Measurements from ENCODE around the gene TTC28.

The TTC28 gene

DNA sequence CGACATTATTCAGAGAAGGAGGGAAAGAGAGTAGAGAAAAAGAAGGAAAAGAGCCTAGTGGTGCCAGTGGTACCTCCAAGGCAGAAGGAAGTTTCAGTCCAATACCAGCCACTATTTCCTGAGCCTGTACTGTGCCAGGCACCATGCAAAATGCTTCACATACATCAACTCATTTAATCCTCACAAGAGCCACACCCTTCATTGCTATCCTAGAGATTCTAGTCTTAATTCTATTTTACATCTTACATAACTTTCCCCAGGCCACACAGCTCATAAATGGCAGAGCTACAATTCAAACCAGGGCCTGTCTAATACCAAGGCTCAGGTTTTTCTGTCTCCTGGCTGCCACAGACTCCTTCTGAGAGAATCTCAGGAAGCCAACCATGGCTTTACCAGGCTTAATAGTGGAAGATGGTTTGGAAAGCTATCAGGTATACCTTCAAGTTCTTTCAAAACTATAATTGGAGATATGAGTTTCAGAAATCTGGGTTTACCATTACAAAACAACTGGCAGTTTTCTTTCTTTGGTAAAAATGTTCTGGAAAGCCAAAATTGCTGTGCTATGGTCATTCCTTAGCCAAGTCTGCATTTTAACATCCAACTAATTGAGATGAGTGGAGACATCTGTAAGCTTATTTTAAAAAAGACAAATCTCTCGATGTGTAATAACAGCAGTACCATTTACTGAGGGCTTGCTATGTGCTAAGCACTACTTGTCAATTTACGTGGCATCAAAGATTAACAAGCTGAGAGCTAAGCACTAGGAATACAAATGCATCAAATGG, 535.5 kb downstream of the TTC28 start:
- DNase-seq (ENCODE audit: low read depth, low spot score), result no peak

DNA sequence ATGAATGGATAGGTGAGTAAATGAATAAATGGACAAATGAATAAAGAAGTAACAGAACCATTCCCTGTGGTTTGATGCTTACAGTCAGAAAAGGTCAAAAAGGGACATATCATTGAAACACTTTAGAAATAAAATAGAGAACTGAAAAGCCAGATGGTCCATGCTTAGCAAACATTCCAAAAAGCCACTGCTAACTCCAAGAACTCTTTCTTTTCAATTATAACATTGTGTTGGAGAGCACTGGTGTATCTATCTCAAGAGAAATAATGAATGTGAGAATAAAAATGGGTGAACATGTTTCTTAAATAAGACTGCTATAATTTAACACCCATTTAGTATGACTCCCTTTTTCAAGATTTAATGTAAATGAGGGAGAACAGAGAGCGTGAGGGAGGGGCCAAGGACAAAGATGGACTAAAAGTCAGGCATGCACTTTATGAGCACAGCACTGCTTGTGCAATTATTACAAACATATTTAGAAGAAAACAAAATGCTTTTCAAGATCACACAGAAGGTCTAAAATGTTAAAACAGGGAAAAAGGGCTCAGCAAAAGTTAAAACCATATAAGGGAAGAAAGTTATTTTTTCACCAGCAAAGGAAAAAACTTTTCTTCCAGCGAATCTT, 536.3 kb downstream of the TTC28 start:
- DNase-seq (ENCODE audit: low read depth, low spot score), result no peak

DNA sequence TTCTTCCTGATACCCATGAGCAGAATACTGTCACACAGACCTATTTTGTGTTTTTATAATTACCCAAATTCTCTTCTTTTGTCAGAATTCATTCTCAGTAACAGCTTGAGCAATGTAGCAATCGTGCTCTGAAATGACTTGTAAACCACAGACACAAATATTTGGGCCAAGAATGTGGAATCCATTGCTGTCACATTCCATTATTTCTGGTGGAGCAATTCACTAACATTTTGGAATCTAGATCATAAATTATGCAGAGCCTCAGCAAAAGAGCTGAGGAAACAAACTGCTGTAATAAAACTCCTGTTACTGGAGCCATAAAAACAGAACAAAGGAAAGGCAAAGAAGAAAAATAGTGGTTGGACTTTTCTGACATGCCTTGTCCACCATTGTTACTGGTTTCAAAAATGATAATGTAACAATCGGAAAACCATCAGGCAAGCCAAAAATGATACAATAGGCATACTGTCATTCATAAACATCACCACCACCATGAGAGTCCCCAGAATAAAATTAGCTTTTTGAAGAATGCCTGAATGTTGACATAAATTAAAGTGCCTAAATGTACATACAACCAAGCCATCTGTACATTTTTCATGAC, 537.2 kb downstream of the TTC28 start:
- no peak for DNase-seq (ENCODE audit: low read depth, low spot score)

DNA sequence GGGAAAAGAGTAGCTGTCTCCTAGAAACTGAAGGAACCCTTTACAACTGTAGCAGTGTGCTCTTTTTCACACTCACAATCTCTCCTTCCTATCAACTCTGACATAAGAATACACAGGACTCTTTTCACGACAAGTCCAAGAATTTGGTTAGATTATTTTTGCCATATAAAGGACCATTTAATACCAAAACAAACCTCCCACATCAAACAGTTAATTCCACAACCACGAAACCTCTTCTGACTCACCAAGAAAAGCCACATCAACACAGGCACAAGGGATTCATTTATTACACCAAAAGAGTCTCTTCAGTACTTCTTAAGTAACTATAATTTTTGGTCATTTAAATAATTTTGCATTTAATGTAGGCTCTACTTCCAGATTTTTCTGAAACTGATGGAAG, 538.0 kb downstream of the TTC28 start:
- DNase-seq (ENCODE audit: low read depth, low spot score), result no peak

DNA sequence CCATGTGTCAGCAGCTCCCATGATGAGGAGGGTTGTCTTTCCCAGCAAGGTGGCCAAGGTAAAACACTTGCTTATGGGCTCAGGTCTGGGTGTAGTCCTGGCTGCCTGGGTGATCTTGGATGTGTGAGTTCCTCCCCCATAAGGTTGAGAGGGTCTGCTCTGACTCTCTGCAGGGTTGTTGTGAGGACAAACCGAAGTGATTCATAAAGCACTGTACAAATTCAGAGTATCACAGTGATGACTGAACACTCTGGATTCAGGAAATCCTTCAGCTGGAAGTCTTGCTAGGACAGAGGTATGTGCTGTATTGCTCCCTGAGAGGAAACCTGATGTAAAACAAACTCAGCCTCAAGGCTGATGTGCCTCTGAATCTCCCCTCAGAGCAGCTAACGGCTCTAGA, 539.7 kb downstream of the TTC28 start:
- DNase-seq (ENCODE audit: low read depth, low spot score), result no peak

DNA sequence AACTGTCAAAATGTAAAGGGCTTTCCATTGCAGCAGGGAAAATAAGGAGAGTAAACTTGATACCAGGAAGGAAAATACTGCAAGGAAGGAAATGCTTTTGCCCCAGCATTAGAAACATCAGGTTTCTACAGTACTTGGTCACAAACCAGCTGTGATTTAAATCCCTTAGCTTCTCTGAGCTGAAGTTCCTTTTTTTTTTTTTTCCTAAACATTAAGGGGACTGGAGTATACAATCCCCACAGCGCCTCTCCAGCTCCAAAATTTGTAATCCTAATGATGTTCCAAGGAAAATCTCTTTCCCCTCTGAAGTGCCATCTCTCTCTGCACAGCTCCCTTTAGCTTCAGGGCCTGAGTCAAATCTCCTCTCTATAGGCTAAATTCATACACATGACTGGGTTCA, 540.1 kb downstream of the TTC28 start:
- DNase-seq (ENCODE audit: low read depth, low spot score), result no peak

DNA sequence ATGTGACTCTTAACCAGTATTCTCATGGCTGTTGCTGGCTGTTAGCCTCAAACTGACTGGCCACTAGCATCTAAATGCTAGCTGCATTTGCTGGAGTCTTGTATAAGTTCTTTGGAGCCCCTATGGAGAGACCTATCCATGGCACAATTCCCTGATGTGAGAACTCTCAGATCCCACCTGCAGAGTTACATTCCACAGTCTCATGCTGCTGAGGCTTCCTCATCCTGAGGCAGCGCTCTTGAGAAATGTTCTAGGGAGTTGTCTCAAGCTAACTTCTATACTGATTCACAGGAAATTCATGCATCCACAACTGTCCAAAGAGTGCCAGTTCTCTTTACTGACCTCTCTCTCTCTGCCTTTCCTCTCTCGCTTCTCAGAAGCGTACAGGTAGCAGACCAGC, 542.6 kb downstream of the TTC28 start:
- no peak for DNase-seq (ENCODE audit: low read depth, low spot score)

DNA sequence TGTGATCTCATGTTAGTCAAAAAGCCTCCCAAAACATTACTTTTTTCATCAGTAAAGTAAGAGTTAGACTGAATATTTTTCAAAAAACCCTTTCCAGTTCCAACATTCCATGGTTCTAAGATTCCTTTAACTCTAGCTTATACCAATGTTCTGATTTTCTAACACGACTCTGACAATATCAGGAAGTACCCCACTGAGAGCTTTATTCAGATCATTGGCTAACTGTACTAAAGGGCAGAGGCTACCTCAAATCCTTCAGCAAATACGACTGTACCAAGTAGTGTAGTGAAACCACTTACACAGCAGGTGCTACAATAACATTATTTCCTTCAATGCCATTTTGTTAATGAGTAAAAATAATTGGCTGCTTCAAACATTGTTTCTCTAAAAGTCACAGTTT, 547.2 kb downstream of the TTC28 start:
- no peak for DNase-seq (ENCODE audit: low read depth, low spot score)

DNA sequence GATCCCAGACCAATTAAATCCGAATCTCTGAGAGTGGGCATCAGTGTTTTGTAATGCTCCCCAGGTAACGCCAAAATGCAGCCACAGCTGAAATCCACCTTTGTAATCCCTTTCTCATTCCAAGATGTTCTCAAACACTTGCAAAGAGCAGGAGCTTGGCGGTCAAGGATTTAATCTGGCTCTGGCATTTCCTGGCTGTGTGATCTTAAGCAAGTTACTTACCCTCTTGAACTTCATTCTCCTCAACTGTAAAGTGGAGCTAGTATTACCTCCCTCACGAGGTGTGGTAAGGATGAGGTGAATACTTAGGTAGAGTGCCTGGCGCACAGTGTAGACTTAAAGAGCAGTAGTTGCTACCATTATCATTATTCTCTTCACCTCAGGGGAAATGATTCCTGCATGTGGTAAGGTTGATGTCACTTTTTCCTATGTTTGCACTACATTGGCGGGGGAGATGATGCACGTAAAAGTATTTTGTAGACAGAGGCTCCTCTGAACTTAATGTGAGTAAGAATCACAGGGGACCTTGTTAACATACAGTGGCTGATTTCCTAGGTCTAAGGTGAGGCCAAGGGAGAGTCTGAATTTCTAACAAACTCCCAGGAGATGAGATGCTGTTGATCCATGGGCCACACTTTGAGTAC, 550.2 kb downstream of the TTC28 start:
- no peak for DNase-seq (ENCODE audit: low read depth, low spot score)

DNA sequence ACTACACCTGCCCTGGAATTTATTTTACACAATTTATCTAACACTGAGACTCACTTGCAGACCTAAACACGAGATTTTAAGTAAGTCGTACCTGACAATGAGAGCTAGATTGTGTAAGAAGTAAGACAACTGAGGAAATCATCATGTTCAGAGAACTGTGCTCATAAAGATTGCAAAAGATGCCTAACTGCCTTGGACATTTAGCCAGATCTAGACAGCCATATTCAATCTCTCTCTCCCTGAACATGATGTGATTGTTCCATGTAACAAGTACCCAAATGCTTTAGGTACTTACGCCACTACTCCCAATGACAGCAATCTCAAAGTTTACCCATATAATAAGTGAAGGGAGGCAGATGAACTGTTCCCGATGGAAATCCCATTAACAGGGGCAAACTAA, 550.8 kb downstream of the TTC28 start:
- DNase-seq (ENCODE audit: low read depth, low spot score), result no peak

DNA sequence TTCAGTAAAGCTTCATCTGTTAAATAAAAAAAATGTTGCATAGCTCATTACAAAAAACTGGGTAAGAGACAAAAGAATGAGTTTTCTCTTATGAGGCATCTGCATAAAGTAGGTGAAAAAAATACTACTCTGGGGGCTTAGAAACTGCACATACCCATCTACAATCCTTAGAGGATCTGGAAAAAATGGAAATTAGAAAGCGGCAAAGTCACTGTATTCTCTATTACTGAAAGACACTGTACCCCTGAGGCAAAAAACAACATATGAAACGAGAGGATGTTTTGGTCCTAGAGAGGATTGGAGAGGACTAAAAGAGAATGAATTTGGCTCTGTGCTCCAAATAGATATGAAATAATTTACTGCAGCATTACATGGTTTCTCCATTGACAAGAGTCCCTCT, 553.8 kb downstream of the TTC28 start:
- no peak for DNase-seq (ENCODE audit: low read depth, low spot score)

DNA sequence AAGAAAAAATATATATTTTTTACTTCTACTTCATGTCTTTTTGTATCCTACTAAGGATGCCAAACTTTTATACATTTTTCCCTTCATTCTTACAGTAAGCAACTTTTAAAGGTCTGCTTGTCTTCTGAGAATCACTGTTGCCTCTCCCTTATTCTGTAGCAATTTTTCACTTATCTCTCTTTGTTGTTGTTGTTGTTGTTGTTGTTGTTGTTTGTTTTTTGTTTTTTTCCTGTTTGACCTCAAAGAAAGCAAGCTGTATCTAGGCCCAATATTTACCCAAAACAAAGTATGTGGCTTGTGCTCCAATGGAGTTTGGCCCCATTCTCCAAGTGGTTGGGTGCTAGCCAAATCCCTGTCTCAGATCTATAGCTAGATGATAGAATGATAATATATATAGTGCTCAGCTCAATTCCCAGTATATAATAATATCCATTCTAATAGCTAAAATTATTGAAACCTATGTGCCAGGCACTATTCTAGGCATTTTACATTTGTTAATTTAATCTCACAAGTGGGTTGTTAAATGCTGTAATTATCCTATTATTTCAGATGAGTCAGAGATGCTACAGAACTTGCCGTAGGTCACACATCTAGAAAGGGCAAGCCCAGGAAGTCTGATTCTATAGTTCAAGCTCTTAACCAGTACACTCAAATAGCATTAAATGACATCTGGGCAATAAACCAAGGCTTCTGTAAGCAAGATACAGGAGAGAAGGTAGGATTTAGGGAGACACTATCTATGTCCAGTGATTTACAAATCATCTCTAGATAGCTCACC, 555.5 kb downstream of the TTC28 start:
- no peak for DNase-seq (ENCODE audit: low read depth, low spot score)

DNA sequence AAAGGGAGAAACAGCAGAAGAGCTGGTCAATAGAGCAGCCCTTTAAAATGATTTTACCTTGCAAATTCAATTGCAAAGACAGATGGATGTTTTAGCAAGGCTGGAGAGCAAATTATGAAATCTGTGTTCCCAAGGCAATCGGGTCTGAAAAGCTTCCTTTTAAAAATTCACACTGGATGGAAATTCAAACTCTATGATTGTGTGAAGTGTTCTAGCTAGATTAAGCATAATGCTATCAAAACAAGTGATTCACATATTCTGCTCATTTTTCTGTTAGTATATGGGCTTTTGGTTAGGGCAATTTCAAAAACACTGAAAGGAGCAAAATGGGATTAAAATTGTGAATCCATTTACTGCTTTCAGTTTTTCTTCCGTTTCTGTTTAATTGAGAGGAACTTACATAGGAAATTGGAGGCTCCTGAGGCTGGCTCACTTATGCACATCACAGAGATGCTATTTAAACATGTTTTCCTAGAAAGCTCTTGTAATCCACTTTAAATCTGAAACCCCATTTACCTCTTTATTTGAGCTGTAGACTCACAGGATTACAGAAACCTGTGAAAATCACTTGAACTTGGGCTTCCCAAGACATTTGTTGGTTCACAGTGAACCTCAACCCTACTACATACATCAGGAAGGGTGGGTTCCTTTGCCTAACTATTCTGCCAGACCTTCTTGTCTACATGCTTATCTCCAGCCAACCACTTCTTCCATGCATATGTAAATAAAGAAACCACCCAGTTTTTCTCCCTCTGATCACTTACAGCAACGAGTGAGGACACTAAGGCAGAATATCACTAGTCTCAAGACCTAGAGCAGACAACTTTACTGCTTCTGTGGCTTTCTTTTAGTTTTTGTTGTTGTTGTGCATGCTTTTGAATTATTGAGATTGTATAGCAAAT, 558.7 kb downstream of the TTC28 start:
- DNase-seq (ENCODE audit: low read depth, low spot score), result no peak

DNA sequence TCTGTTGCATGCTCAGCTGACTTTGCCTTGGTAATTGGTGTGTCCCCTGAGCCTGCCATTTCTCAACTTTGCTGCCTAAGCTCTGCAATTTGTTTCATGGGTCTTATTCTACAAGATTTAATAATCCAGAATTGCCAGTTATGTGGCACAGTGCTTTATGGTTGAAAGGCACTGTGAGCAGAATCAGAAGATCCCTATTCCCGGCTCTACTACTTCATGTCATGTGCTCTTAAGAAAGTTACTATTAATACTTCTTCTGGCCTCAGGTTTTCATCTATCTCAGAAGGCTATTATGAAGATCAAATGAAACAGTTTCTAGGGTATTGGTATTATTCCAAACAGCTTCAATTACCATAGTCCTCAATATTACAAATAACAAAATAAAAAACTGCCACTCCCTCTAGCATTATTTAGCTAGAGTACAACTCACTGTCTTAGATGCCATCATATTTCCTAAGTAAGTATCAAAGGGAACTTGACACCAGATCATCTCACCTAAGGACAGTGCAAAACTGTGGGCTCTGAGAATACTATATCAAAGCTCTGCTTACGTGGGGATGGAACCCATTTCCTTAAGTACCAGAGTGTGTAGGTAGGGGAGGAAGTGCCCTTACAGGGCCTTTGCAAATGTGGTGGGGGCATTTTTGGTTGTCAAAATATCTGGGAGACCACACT, 560.5 kb downstream of the TTC28 start:
- DNase-seq (ENCODE audit: low read depth, low spot score), result no peak

DNA sequence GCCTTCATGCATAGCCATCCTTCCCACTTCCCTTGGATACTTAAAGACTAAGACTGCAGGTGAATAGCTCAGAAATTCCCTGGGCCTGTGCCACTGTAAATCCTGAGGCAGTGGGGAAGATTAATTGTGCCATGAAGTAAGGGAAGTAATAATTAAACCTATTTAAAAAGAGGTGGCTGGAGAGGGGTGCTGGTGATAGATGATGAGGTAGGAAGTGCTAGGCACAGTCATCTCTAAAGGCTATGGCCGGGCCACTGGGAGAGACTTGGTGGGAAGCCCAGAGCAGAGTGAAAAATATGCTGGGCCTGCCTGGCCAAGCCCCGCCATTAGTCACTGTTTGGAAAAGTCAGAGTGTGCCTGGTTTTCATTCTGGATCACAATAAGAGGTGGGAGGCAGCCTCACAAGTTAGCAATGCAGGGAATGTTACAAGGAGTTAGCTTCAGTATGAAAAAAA, 563.4 kb downstream of the TTC28 start:
- DNase-seq (ENCODE audit: low read depth, low spot score), result peak; percentile 15

DNA sequence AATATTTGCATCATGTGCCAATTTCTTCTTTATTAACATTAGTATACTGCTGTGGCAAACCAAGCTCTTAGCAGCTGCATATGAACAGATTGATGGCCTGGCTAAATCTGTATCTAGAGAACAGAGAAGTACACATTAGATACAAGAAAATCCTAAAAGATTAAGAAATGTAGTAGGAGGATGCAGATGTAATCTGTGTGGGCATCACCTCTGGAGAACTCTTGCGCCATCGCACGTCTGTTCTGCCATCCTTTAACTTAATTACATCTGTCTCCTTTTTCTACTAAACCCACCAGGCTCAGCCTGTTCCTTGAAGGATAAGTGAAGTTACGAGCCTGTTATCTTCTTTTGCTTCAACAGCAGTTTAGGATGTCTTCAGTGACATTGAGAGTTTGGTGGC, 564.2 kb downstream of the TTC28 start:
- no peak for DNase-seq (ENCODE audit: low read depth, low spot score)

DNA sequence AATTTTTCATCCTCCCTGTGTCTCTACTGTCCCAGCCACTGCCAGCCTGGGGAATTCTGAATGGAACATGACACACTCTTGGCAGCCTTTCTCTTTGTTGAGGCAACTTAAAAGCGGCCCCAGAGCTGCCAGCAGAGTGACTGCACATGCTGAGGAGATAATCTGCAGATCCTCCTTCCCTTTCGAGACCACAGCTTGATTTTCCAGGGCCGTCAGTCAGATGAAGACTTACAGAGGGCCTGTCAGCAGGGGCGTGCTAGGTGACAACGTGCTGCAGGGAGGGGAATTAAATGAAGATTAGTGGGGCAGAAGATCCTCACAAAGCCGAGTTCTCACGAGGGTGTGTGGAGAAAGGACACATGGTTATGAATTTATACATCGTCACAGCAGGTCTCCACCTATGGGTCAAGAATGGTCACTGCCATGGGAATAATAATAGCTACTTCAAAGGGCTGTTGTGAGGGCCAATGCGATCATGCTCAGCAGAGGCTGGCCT, 567.0 kb downstream of the TTC28 start:
- DNase-seq (ENCODE audit: low read depth, low spot score), result peak; percentile 7

DNA sequence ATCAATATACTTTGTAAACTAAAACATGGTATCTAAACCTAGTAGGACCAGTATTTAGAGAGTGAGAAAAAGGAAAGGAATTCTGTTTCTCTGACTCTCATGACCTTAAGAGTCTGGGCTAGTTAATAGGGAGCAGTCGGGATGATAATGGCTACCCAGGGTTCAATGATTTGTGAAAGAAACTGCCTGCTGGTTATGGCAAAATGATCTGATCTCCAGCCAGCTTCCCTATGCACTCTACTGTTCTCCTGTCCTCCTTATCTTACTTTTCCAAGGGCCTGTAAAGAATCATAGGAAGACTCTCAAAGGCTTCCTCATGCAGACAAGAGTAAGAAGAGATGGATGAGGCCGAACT, 567.5 kb downstream of the TTC28 start:
- DNase-seq (ENCODE audit: low read depth, low spot score), result no peak

DNA sequence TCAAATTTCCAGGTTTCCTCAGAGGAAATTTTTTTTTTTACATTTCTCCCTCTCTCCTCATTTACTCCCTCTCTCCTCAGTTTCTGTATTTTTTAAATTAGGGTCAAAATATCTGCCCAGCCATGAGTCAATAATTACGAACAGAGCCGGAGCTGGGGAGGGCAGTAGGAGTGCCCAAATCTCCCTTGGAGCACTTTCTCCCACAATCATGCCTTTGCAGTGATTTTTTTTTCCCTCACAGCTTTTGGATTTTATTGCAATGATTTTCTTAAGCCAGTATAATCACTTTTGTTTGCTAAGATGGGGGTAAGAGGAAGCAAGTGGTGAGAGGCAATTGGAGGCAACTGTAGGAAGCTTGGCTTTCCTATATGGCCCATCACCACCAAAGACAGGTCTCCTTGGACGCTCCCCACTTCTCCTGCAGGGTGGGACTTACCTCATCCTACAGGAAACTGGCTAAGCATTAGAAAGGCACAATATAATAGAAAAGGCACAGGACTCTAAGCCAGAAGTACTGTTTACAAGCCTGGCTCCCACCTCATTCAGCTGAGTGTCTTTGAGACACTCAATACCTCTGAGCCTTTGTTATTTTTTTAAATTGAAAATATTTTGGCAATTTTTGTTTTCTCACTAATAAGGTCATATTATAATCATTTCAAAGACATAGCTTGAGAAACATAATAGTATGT, 568.0 kb downstream of the TTC28 start:
- DNase-seq (ENCODE audit: low read depth, low spot score), result no peak
